Astrocyte (in vitro differentiated cells and primary cell): ENCODE measurements around the gene METRN. TPM values are rescaled to one million over a fixed set of nuclear protein-coding genes. Genes with fewer than 3 reads are reported as not detected.

Experiments
- DNase-seq: peaks from one replicate; pipeline ENCODE4 v3.0.0-alpha.2; 2010; ENCODE audit warnings: low read depth
- FAIRE-seq: peaks from 2 replicates; lab custom pipeline; 2011; peaks lifted over from hg19 to GRCh38; lab: Jason Lieb, UNC
- H2AFZ ChIP-seq: 2 replicates; pipeline ENCODE4 v1.6.0; 2012; ENCODE audit warnings: low read depth, low read length, inconsistent platforms
- H3K27ac ChIP-seq: 2 replicates; pipeline ENCODE4 v1.5.1; 2011; ENCODE audit warnings: low read depth, low read length, inconsistent platforms
- H3K27me3 ChIP-seq: 2 replicates; pipeline ENCODE4 v1.6.0; 2011; ENCODE audit warnings: low read length, inconsistent platforms; ENCODE audit not compliant: insufficient read depth
- H3K36me3 ChIP-seq: 2 replicates; pipeline ENCODE4 v1.5.1; 2011; ENCODE audit warnings: low read length, inconsistent platforms; ENCODE audit not compliant: insufficient read depth
- H3K4me1 ChIP-seq: 2 replicates; pipeline ENCODE4 v1.5.1; 2011; ENCODE audit warnings: low read length, inconsistent platforms; ENCODE audit not compliant: insufficient read depth
- H3K4me2 ChIP-seq: 2 replicates; pipeline ENCODE4 v1.6.0; 2012; ENCODE audit warnings: low read length, inconsistent platforms
- H3K4me3 ChIP-seq: 2 replicates; pipeline ENCODE4 v1.5.1; 2011; ENCODE audit warnings: low read depth, mild to moderate bottlenecking, low read length, inconsistent platforms; ENCODE audit not compliant: insufficient read depth
- H3K79me2 ChIP-seq: 2 replicates; pipeline ENCODE4 v1.6.0; 2012; ENCODE audit warnings: mild to moderate bottlenecking, low read length, inconsistent platforms; ENCODE audit not compliant: insufficient read depth
- H3K9ac ChIP-seq: 2 replicates; pipeline ENCODE4 v1.6.0; 2012; ENCODE audit warnings: mild to moderate bottlenecking, low read length, inconsistent platforms
- H3K9me3 ChIP-seq: 2 replicates; pipeline ENCODE4 v1.5.1; 2012; ENCODE audit warnings: low read depth, mild to moderate bottlenecking, low read length, inconsistent platforms; ENCODE audit not compliant: insufficient read depth
- H4K20me1 ChIP-seq: 2 replicates; pipeline ENCODE4 v1.6.0; 2012; ENCODE audit warnings: low read length, inconsistent platforms; ENCODE audit not compliant: insufficient read depth
- H3K27ac Mint-ChIP-seq: one replicate; pipeline ENCODE4 v1.8.0; 2021; ENCODE audit warnings: mild to moderate bottlenecking, mixed read lengths; ENCODE audit not compliant: unreplicated experiment
- H3K27me3 Mint-ChIP-seq: one replicate; pipeline ENCODE4 v1.8.0; 2021; ENCODE audit warnings: low read depth, mixed read lengths; ENCODE audit not compliant: unreplicated experiment
- H3K36me3 Mint-ChIP-seq: one replicate; pipeline ENCODE4 v1.8.0; 2021; ENCODE audit warnings: low read depth, mixed read lengths; ENCODE audit not compliant: unreplicated experiment
- H3K4me1 Mint-ChIP-seq: one replicate; pipeline ENCODE4 v1.8.0; 2021; ENCODE audit warnings: low read depth, mixed read lengths; ENCODE audit not compliant: unreplicated experiment
- H3K4me3 Mint-ChIP-seq: one replicate; pipeline ENCODE4 v1.8.0; 2021; ENCODE audit warnings: mild to moderate bottlenecking, moderate library complexity, mixed read lengths; ENCODE audit not compliant: unreplicated experiment
- H3K9me3 Mint-ChIP-seq: one replicate; pipeline ENCODE4 v1.8.0; 2021; ENCODE audit warnings: mild to moderate bottlenecking, mixed read lengths; ENCODE audit not compliant: unreplicated experiment
- EZH2 ChIP-seq: IDR thresholded peaks from 2 replicates; pipeline ENCODE4 v1.6.1; 2012; ENCODE audit warnings: mild to moderate bottlenecking, low read length, inconsistent platforms; ENCODE audit not compliant: insufficient read depth
- total RNA-seq: library from RNA; stranded (reverse); gene quantifications from 2 replicates; pipeline ENCODE4 v1.2.1, GENCODE V29; 2021
- TF ChIP-seq, protein P1 (sequence below): IDR thresholded peaks from 2 replicates; pipeline ENCODE4 v1.5.1; 2011; ENCODE audit warnings: low read depth, mild to moderate bottlenecking, inconsistent platforms, low read length, moderate library complexity; ENCODE audit not compliant: insufficient read depth

The METRN gene
- total RNA-seq, 1 donor from 2014 or later, result 31.5 TPM

DNA sequence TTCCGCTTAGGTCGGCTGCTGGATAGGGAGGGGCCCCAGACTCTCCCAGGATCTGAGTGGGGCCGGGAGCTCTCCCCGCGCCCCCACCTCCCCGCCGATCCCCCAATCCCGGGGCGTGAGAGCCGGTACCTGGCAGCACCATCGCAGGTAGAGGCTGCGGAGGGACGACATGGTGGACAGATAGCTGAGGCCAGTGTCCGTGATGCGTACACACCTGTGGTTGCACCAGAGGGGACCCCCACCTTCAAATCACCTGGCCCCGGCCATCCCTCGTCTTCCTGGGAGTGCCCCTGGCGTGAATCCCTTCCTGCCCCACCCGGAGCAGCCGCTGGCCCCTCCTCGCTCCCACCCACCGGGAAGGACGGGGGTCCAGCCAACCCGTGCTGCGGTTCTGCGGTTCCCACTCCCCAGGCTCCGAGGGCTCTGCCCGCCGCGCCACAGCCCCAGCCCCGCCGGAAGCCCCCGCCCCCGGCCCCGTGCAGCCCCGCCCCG, 20.0 kb upstream of the METRN start:
- H3K27ac Mint-ChIP-seq, result no peak overlapping the region
- Histone ChIP-seq H3K4me3 (no peak overlapping the region), H3K27ac (no peak overlapping the region), H3K36me3 (no peaks in the 10 kb centered on the region), H3K79me2 (peaks cover under 1% of the 10 kb centered on the region), H2AFZ (no peak overlapping the region), H4K20me1 (no peaks in the 10 kb centered on the region), H3K4me1 (no peaks in the 10 kb centered on the region), H3K27me3 (peaks cover 13% of the 10 kb centered on the region), H3K9ac (no peak overlapping the region), H3K9me3 (no peaks in the 10 kb centered on the region), H3K4me2 (no peak overlapping the region)
- TF ChIP-seq, protein P1, sequence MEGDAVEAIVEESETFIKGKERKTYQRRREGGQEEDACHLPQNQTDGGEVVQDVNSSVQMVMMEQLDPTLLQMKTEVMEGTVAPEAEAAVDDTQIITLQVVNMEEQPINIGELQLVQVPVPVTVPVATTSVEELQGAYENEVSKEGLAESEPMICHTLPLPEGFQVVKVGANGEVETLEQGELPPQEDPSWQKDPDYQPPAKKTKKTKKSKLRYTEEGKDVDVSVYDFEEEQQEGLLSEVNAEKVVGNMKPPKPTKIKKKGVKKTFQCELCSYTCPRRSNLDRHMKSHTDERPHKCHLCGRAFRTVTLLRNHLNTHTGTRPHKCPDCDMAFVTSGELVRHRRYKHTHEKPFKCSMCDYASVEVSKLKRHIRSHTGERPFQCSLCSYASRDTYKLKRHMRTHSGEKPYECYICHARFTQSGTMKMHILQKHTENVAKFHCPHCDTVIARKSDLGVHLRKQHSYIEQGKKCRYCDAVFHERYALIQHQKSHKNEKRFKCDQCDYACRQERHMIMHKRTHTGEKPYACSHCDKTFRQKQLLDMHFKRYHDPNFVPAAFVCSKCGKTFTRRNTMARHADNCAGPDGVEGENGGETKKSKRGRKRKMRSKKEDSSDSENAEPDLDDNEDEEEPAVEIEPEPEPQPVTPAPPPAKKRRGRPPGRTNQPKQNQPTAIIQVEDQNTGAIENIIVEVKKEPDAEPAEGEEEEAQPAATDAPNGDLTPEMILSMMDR, result no peak
- TF ChIP-seq EZH2, result peak; percentile 6
- H3K9me3 Mint-ChIP-seq, result no peaks in the 10 kb centered on the region
- peaks cover 2% of the 10 kb centered on the region for H3K4me1 Mint-ChIP-seq
- no peaks in the 10 kb centered on the region for H3K36me3 Mint-ChIP-seq
- H3K27me3 Mint-ChIP-seq, result peaks cover 39% of the 10 kb centered on the region
- DNase-seq (no peak), FAIRE-seq (no peak)
- no peak overlapping the region for H3K4me3 Mint-ChIP-seq

DNA sequence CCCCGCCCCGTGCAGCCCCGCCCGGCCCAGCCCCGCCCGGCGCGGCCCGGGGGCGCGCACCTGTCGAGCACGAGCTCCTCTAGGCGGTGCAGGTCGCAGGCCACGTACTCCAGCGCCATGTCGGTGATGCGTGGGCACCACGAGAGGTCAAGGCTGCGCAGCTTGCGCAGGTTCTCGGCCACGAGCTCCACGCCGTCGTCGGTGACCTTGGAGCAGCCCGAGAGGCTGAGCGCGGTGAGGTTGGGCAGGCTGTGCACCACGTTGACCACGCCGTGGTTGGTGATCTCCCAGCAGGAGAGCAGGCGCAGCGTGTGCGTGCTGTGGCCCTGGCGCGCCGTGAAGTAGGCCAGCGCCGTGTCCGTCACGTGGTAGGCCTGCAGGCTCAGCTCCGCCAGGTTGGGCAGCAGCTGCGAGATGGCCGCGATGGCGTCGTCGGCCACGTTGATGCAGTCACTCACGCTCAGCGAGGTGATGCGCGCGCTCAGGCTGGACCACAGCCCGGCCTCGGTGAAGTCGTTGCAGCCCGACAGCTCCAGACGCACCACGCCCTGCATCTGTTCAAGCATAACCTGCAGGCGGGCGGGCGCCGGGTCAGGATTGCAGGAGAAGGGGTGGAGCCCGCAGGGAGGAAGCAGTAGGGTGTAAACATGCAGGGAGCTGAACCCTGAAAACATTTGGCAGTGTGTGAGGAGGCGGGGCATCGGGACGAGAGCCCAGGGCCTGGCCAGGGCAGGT, 19.4 kb upstream of the METRN start:
- no peak for FAIRE-seq
- Mint-ChIP-seq H3K27ac (no peak overlapping the region), H3K27me3 (peaks cover 39% of the 10 kb centered on the region), H3K9me3 (no peaks in the 10 kb centered on the region), H3K4me1 (peaks cover 2% of the 10 kb centered on the region), H3K36me3 (no peaks in the 10 kb centered on the region), H3K4me3 (no peak overlapping the region)
- Histone ChIP-seq H3K4me2 (no peak overlapping the region), H3K4me1 (no peaks in the 10 kb centered on the region), H3K4me3 (no peak overlapping the region), H3K9ac (no peak overlapping the region), H2AFZ (no peak overlapping the region), H3K36me3 (no peaks in the 10 kb centered on the region), H3K79me2 (no peaks in the 10 kb centered on the region), H3K27ac (no peak overlapping the region), H4K20me1 (no peaks in the 10 kb centered on the region), H3K9me3 (no peaks in the 10 kb centered on the region), H3K27me3 (peaks cover 13% of the 10 kb centered on the region)
- TF ChIP-seq, protein P1, result no peak
- peak; percentile 82 for TF ChIP-seq EZH2
- DNase-seq, result no peak
